Measurements from ENCODE around the gene HERC6.

DNA sequence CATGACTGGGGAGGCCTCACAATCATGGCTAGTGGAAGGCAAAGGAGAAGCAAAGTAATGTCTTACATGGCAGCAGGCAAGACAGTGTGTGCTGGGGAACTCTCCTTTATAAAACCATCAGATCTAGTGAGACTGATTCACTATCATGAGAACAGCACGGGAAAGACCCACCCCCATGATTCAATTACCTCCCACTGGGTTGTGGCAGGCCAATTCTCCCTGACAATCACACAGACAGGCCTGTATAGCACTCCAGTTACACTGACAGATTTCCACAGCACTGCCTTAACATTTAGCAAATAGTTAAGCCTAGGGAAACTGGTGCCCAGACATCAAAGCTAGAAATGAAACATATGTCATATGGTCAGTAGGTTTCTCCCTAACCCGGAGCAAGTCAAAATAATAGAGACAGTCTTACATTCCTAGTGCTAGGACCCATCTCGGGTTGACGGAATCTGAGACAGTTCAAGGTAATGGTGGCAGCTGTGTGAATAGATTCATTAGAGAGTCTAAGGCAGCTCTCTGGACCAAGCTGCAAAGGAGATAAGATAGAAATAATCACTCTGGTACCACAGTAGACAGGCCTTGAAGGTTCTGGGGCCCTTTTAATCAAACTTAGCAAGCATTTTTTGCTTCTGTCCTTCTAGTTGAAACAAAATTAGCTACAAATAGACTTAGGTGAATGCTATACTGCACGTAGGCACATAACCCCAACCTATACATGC, 68.9 kb downstream of the HERC6 start:
- TF ChIP-seq, protein P1, sequence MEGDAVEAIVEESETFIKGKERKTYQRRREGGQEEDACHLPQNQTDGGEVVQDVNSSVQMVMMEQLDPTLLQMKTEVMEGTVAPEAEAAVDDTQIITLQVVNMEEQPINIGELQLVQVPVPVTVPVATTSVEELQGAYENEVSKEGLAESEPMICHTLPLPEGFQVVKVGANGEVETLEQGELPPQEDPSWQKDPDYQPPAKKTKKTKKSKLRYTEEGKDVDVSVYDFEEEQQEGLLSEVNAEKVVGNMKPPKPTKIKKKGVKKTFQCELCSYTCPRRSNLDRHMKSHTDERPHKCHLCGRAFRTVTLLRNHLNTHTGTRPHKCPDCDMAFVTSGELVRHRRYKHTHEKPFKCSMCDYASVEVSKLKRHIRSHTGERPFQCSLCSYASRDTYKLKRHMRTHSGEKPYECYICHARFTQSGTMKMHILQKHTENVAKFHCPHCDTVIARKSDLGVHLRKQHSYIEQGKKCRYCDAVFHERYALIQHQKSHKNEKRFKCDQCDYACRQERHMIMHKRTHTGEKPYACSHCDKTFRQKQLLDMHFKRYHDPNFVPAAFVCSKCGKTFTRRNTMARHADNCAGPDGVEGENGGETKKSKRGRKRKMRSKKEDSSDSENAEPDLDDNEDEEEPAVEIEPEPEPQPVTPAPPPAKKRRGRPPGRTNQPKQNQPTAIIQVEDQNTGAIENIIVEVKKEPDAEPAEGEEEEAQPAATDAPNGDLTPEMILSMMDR (conservative IDR thresholded peaks at IDR 0.05; ENCODE audit: low read depth, low read length) = no peak
- no peak for TF ChIP-seq EZH2 (IDR thresholded peaks at IDR 0.05; ENCODE audit: borderline replicate concordance, low read depth, low read length, poor library complexity, severe bottlenecking)
